Measurements from ENCODE around the gene SCYGR2.

Gene SCYGR2

GRCh38 chr2:227597998-227598397 is 695 bp upstream of the SCYGR2 start:
- Histone ChIP-seq H3K4me1 (ENCODE audit: control insufficient read depth, insufficient read depth, low read depth, low read length) (peaks cover 2% of the 10 kb centered on the region), H2BK12ac (ENCODE audit: low read length in 2 of 2) (no peak overlapping the region), H3K27me3 (ENCODE audit: control insufficient read depth in 1 of 2, insufficient read depth in 1 of 2, low read length in 2 of 2) (no peaks in the 10 kb centered on the region), H4K8ac (ENCODE audit: low read length) (no peak overlapping the region), H3K4me3 (ENCODE audit: insufficient read depth in 1 of 2, low read depth in 1 of 2, low read length in 2 of 2) (no peak overlapping the region), H3K27ac (ENCODE audit: low read length, poor library complexity, severe bottlenecking) (no peak overlapping the region), H3K79me1 (replicated peaks; ENCODE audit: low read length, poor library complexity, severe bottlenecking) (no peaks in the 10 kb centered on the region), H3K4me2 (ENCODE audit: low read length, poor library complexity, severe bottlenecking) (no peak overlapping the region), H3K23ac (ENCODE audit: low read length in 2 of 2) (no peak overlapping the region), H3K36me3 (ENCODE audit: control insufficient read depth in 1 of 2, insufficient read depth in 2 of 2, low read depth in 1 of 2, low read length in 2 of 2) (no peaks in the 10 kb centered on the region), H3K14ac (ENCODE audit: low read length in 2 of 2) (no peak overlapping the region), H2BK5ac (ENCODE audit: low read depth, low read length, poor library complexity, severe bottlenecking) (no peak overlapping the region), H3K4ac (ENCODE audit: low read depth in 1 of 2, low read length in 2 of 2) (no peak overlapping the region), H2BK120ac (ENCODE audit: low read depth, low read length) (no peak overlapping the region), H2AK5ac (ENCODE audit: low read length, severe bottlenecking) (no peak overlapping the region), H4K91ac (ENCODE audit: low read length) (no peak overlapping the region), H3K9ac (ENCODE audit: low read length) (no peak overlapping the region), H2BK15ac (ENCODE audit: low read depth, poor library complexity, severe bottlenecking) (no peak overlapping the region), H2AFZ (ENCODE audit: low read depth, low read length) (no peak overlapping the region), H3K18ac (ENCODE audit: low read depth in 1 of 2, low read length in 2 of 2) (no peak overlapping the region), H3K9me3 (ENCODE audit: control insufficient read depth, low read length) (no peaks in the 10 kb centered on the region)
- WGBS: 42% methylated on average over 4 of the region's 4 CpGs
- DNase-seq: no peak

- WGBS: no CpG with 5 or more reads among the region's 3 CpGs
- H2BK12ac ChIP-seq (ENCODE audit: low read length in 2 of 2): no peak overlapping the region
- no peak overlapping the region for H4K8ac ChIP-seq (ENCODE audit: low read length)
- no peak overlapping the region for H2BK15ac ChIP-seq (ENCODE audit: low read depth, poor library complexity, severe bottlenecking)
- no peaks in the 10 kb centered on the region for H3K79me1 ChIP-seq (replicated peaks; ENCODE audit: low read length, poor library complexity, severe bottlenecking)
- H3K23ac ChIP-seq (ENCODE audit: low read length in 2 of 2): no peak overlapping the region
- H3K9me3 ChIP-seq (ENCODE audit: control insufficient read depth, low read length): no peaks in the 10 kb centered on the region
- no peak for DNase-seq
- H3K9ac ChIP-seq (ENCODE audit: low read length): no peak overlapping the region
- H3K36me3 ChIP-seq (ENCODE audit: control insufficient read depth in 1 of 2, insufficient read depth in 2 of 2, low read depth in 1 of 2, low read length in 2 of 2): no peaks in the 10 kb centered on the region
- no peaks in the 10 kb centered on the region for H3K27me3 ChIP-seq (ENCODE audit: control insufficient read depth in 1 of 2, insufficient read depth in 1 of 2, low read length in 2 of 2)
- H3K4me2 ChIP-seq (ENCODE audit: low read length, poor library complexity, severe bottlenecking): no peak overlapping the region
- H3K27ac ChIP-seq (ENCODE audit: low read length, poor library complexity, severe bottlenecking): no peak overlapping the region
- no peak overlapping the region for H4K91ac ChIP-seq (ENCODE audit: low read length)
- no peak overlapping the region for H2BK5ac ChIP-seq (ENCODE audit: low read depth, low read length, poor library complexity, severe bottlenecking)
- peaks cover 2% of the 10 kb centered on the region for H3K4me1 ChIP-seq (ENCODE audit: control insufficient read depth, insufficient read depth, low read depth, low read length)
- no peak overlapping the region for H2AFZ ChIP-seq (ENCODE audit: low read depth, low read length)
- H3K18ac ChIP-seq (ENCODE audit: low read depth in 1 of 2, low read length in 2 of 2): no peak overlapping the region
- H3K4ac ChIP-seq (ENCODE audit: low read depth in 1 of 2, low read length in 2 of 2): no peak overlapping the region
- H2AK5ac ChIP-seq (ENCODE audit: low read length, severe bottlenecking): no peak overlapping the region
- H2BK120ac ChIP-seq (ENCODE audit: low read depth, low read length): no peak overlapping the region
- no peak overlapping the region for H3K4me3 ChIP-seq (ENCODE audit: insufficient read depth in 1 of 2, low read depth in 1 of 2, low read length in 2 of 2)
- no peak overlapping the region for H3K14ac ChIP-seq (ENCODE audit: low read length in 2 of 2)
Observed at GRCh38 chr2:227602358-227602757, 3.7 kb downstream of the SCYGR2 start.

- no peaks in the 10 kb centered on the region for H3K36me3 ChIP-seq (ENCODE audit: control insufficient read depth in 1 of 2, insufficient read depth in 2 of 2, low read depth in 1 of 2, low read length in 2 of 2)
- no peaks in the 10 kb centered on the region for H3K27me3 ChIP-seq (ENCODE audit: control insufficient read depth in 1 of 2, insufficient read depth in 1 of 2, low read length in 2 of 2)
- 92% methylated on average over 1 of the region's 1 CpG for WGBS
- H4K8ac ChIP-seq (ENCODE audit: low read length): no peak overlapping the region
- no peak overlapping the region for H3K14ac ChIP-seq (ENCODE audit: low read length in 2 of 2)
- H3K18ac ChIP-seq (ENCODE audit: low read depth in 1 of 2, low read length in 2 of 2): no peak overlapping the region
- H3K23ac ChIP-seq (ENCODE audit: low read length in 2 of 2): no peak overlapping the region
- no peak overlapping the region for H3K4me3 ChIP-seq (ENCODE audit: insufficient read depth in 1 of 2, low read depth in 1 of 2, low read length in 2 of 2)
- no peak overlapping the region for H2BK120ac ChIP-seq (ENCODE audit: low read depth, low read length)
- H3K4me1 ChIP-seq (ENCODE audit: control insufficient read depth, insufficient read depth, low read depth, low read length): no peaks in the 10 kb centered on the region
- no peaks in the 10 kb centered on the region for H3K79me1 ChIP-seq (replicated peaks; ENCODE audit: low read length, poor library complexity, severe bottlenecking)
- H2BK12ac ChIP-seq (ENCODE audit: low read length in 2 of 2): no peak overlapping the region
- no peaks in the 10 kb centered on the region for H3K9me3 ChIP-seq (ENCODE audit: control insufficient read depth, low read length)
- H3K27ac ChIP-seq (ENCODE audit: low read length, poor library complexity, severe bottlenecking): no peak overlapping the region
- H2BK15ac ChIP-seq (ENCODE audit: low read depth, poor library complexity, severe bottlenecking): no peak overlapping the region
- H2AFZ ChIP-seq (ENCODE audit: low read depth, low read length): no peak overlapping the region
- no peak overlapping the region for H3K9ac ChIP-seq (ENCODE audit: low read length)
- no peak overlapping the region for H3K4me2 ChIP-seq (ENCODE audit: low read length, poor library complexity, severe bottlenecking)
- no peak for DNase-seq
- no peak overlapping the region for H4K91ac ChIP-seq (ENCODE audit: low read length)
- no peak overlapping the region for H2BK5ac ChIP-seq (ENCODE audit: low read depth, low read length, poor library complexity, severe bottlenecking)
- H2AK5ac ChIP-seq (ENCODE audit: low read length, severe bottlenecking): no peak overlapping the region
- no peak overlapping the region for H3K4ac ChIP-seq (ENCODE audit: low read depth in 1 of 2, low read length in 2 of 2)
Observed at GRCh38 chr2:227606476-227606875, 7.8 kb downstream of the SCYGR2 start.

- no peak overlapping the region for H2AK5ac ChIP-seq (ENCODE audit: low read length, severe bottlenecking)
- H3K9ac ChIP-seq (ENCODE audit: low read length): no peak overlapping the region
- H4K8ac ChIP-seq (ENCODE audit: low read length): no peak overlapping the region
- H2BK12ac ChIP-seq (ENCODE audit: low read length in 2 of 2): no peak overlapping the region
- H3K14ac ChIP-seq (ENCODE audit: low read length in 2 of 2): no peak overlapping the region
- H3K4ac ChIP-seq (ENCODE audit: low read depth in 1 of 2, low read length in 2 of 2): no peak overlapping the region
- H3K23ac ChIP-seq (ENCODE audit: low read length in 2 of 2): no peak overlapping the region
- H3K4me2 ChIP-seq (ENCODE audit: low read length, poor library complexity, severe bottlenecking): no peak overlapping the region
- no peak overlapping the region for H2BK5ac ChIP-seq (ENCODE audit: low read depth, low read length, poor library complexity, severe bottlenecking)
- peaks cover 0 to 3% of the 10 kb centered on the region in 2 experiments for H3K27me3 ChIP-seq (ENCODE audit: control insufficient read depth in 1 of 2, insufficient read depth in 1 of 2, low read length in 2 of 2)
- H3K79me1 ChIP-seq (replicated peaks; ENCODE audit: low read length, poor library complexity, severe bottlenecking): no peaks in the 10 kb centered on the region
- DNase-seq: no peak
- no peaks in the 10 kb centered on the region for H3K4me1 ChIP-seq (ENCODE audit: control insufficient read depth, insufficient read depth, low read depth, low read length)
- no peak overlapping the region for H3K27ac ChIP-seq (ENCODE audit: low read length, poor library complexity, severe bottlenecking)
- no peak overlapping the region for H2AFZ ChIP-seq (ENCODE audit: low read depth, low read length)
- H2BK15ac ChIP-seq (ENCODE audit: low read depth, poor library complexity, severe bottlenecking): no peak overlapping the region
- no peak overlapping the region for H4K91ac ChIP-seq (ENCODE audit: low read length)
- no peaks in the 10 kb centered on the region for H3K9me3 ChIP-seq (ENCODE audit: control insufficient read depth, low read length)
- WGBS: 63% methylated on average over 2 of the region's 3 CpGs
- no peak overlapping the region for H2BK120ac ChIP-seq (ENCODE audit: low read depth, low read length)
- H3K4me3 ChIP-seq (ENCODE audit: insufficient read depth in 1 of 2, low read depth in 1 of 2, low read length in 2 of 2): no peak overlapping the region
- H3K36me3 ChIP-seq (ENCODE audit: control insufficient read depth in 1 of 2, insufficient read depth in 2 of 2, low read depth in 1 of 2, low read length in 2 of 2): no peaks in the 10 kb centered on the region
- H3K18ac ChIP-seq (ENCODE audit: low read depth in 1 of 2, low read length in 2 of 2): no peak overlapping the region
Observed at GRCh38 chr2:227607941-227608340, 9.2 kb downstream of the SCYGR2 start.

Measured in mesenchymal stem cell (in vitro differentiated cells and primary cell).